K562 (cell line): ENCODE measurements around the gene GALNT18. TPM values are rescaled to one million over a fixed set of nuclear protein-coding genes. Genes with fewer than 3 reads are reported as not detected.
A peak's percentile ranks its signal among the peaks of the same experiment; 100 is the strongest.

Source experiments
- ATAC-seq: fragments of 200-7000 bp; cut with Tn5 transposase; 3 replicates; pipeline ENCODE4 v1.9.1; 2020; ENCODE audit warnings: moderate library complexity
- BruUV-seq: library from RNA; stranded (reverse); fragments of 400-500 nt; replicated peaks from 2 replicates; lab custom pipeline; 2021; lab: Mats Ljungman, UMichigan
- CTCF ChIA-PET: fragments of 300-600 bp; formaldehyde crosslinking; extraction: SDS; loops from one replicate; lab custom pipeline; 2021; ENCODE audit warnings: low intra/inter-chr PET ratio; lab: Yijun Ruan, JAX
- POLR2A ChIA-PET: fragments of 300-600, 350-650 bp; sonication (Branson Sonifier 250); formaldehyde crosslinking; extraction: SDS; loops from one replicate; lab custom pipeline; 2021; ENCODE audit warnings: antibody characterized with exemption, inconsistent platforms; lab: Yijun Ruan, JAX
- DNase-seq, 4 experiments: peaks; one replicate each; pipeline versions ENCODE4 v3.0.0 to v3.0.0-alpha.2; 2011 to 2018; ENCODE audit warnings: low spot score in 3 of 4, mixed read lengths in 3 of 4; ENCODE audit errors: extremely low read depth in 1 of 4
- FAIRE-seq: peaks from 2 replicates; lab custom pipeline; 2011; peaks lifted over from hg19 to GRCh38; lab: Jason Lieb, UNC
- H2AFZ ChIP-seq: 2 replicates; pipeline ENCODE4 v1.6.0; 2011; ENCODE audit warnings: low read depth, low read length, control low read depth, inconsistent platforms
- H3K27ac ChIP-seq: fragments of 200-600 bp; 3 replicates; pipeline ENCODE4 v1.8.0; 2011; ENCODE audit warnings: low read depth, mild to moderate bottlenecking, control low read depth, inconsistent platforms, low read length, moderate library complexity, mixed read lengths; ENCODE audit errors: extremely low read depth
- H3K27me3 ChIP-seq, 2 experiments: fragments of 300-600 bp in 1 of 2; 2 replicates in 1 of 2; 3 replicates in 1 of 2; pipeline versions ENCODE4 v1.6.0 to v1.8.0; 2011; ENCODE audit warnings: inconsistent platforms in 2 of 2, low read length in 2 of 2, mild to moderate bottlenecking in 1 of 2, mixed read lengths in 1 of 2, moderate library complexity in 1 of 2; ENCODE audit not compliant: control insufficient read depth in 2 of 2, insufficient read depth in 2 of 2
- H3K36me3 ChIP-seq: fragments of 300-600 bp; 3 replicates; pipeline ENCODE4 v1.8.0; 2011; ENCODE audit warnings: mild to moderate bottlenecking, low read length, inconsistent platforms; ENCODE audit not compliant: control insufficient read depth, insufficient read depth
- H3K4me1 ChIP-seq, 2 experiments: fragments of 200-600 bp in 1 of 2; replicated peaks in 1 of 2; 2 replicates in 1 of 2; 3 replicates in 1 of 2; pipeline versions ENCODE4 v1.5.1 to v1.8.0; 2011; ENCODE audit warnings: inconsistent platforms in 2 of 2, low read length in 2 of 2, mild to moderate bottlenecking in 1 of 2, mixed read lengths in 1 of 2, moderate library complexity in 1 of 2; ENCODE audit not compliant: control insufficient read depth in 2 of 2, insufficient read depth in 2 of 2
- H3K4me2 ChIP-seq: 2 replicates; pipeline ENCODE4 v1.6.1; 2011; ENCODE audit warnings: low read length, control low read depth, inconsistent platforms, mixed read lengths; ENCODE audit not compliant: insufficient read depth
- H3K4me3 ChIP-seq: fragments of 200-600 bp; sonication (generic), shearing (Covaris generic); 2 replicates; pipeline ENCODE4 v1.5.1; 2016; ENCODE audit warnings: control low read depth, inconsistent platforms
- H3K79me2 ChIP-seq: fragments of 200-600 bp; 3 replicates; pipeline ENCODE4 v1.8.0; 2011; ENCODE audit warnings: low read length, inconsistent platforms; ENCODE audit not compliant: control insufficient read depth, insufficient read depth
- H3K9ac ChIP-seq, 2 experiments: 2 replicates each; pipeline versions ENCODE4 v1.6.0 to v1.6.1; 2011; ENCODE audit warnings: low read depth in 2 of 2, low read length in 2 of 2, control low read depth in 1 of 2, inconsistent platforms in 1 of 2, mild to moderate bottlenecking in 1 of 2, mixed read lengths in 1 of 2; ENCODE audit not compliant: insufficient read depth in 1 of 2
- H3K9me1 ChIP-seq: one replicate; pipeline ENCODE4 v1.6.0; 2011; ENCODE audit warnings: inconsistent platforms, mild to moderate bottlenecking, low read length, moderate library complexity; ENCODE audit not compliant: control insufficient read depth, insufficient read depth
- H3K9me3 ChIP-seq: replicated peaks from 2 replicates; pipeline ENCODE4 v1.5.1; 2011; ENCODE audit warnings: low read depth, low read length, inconsistent platforms; ENCODE audit not compliant: control insufficient read depth, insufficient read depth
- H4K20me1 ChIP-seq: replicated peaks from 2 replicates; pipeline ENCODE4 v1.6.1; 2011; ENCODE audit warnings: low read length, inconsistent platforms, mixed read lengths; ENCODE audit not compliant: control insufficient read depth, insufficient read depth
- ATF7 ChIP-seq: fragments of 450-650 bp; IDR thresholded peaks from 2 replicates; pipeline ENCODE4 v1.7.1; 2014; ENCODE audit warnings: mild to moderate bottlenecking, moderate library complexity
- FOXP4 ChIP-seq: sonication (generic); formaldehyde crosslinking; IDR thresholded peaks from 2 replicates; pipeline ENCODE4 v1.8.0; 2022; ENCODE audit warnings: mild to moderate bottlenecking, missing genetic modification reagents, borderline replicate concordance
- HDAC2 ChIP-seq: fragments of 450-650 bp; IDR thresholded peaks from 2 replicates; pipeline ENCODE4 v1.6.1; 2016; ENCODE audit warnings: mild to moderate bottlenecking
- KAT8 ChIP-seq: fragments of 450-650 bp; IDR thresholded peaks from 2 replicates; pipeline ENCODE4 v1.6.1; 2016; ENCODE audit warnings: low read depth, mild to moderate bottlenecking
- MYBL2 ChIP-seq, 2 experiments: fragments of 450-650 bp in 1 of 2; sonication (generic) in 1 of 2; formaldehyde crosslinking in 1 of 2; IDR thresholded peaks; 2 replicates each; pipeline versions ENCODE4 v1.6.1 to v1.8.1; 2017 to 2022; ENCODE audit warnings: borderline replicate concordance in 1 of 2, inconsistent platforms in 1 of 2, low read depth in 1 of 2, mild to moderate bottlenecking in 1 of 2, missing genetic modification reagents in 1 of 2, moderate library complexity in 1 of 2
- SNRNP70 ChIP-seq: fragments of 200-400 bp; formaldehyde crosslinking; optimal IDR thresholded peaks from 2 replicates; pipeline ENCODE3; 2017; ENCODE audit warnings: low read depth, low read length
- TRIM28 ChIP-seq: fragments of 450-650 bp; IDR thresholded peaks from 2 replicates; pipeline ENCODE4 v1.6.1; 2017
- ZNF24 ChIP-seq: fragments of 450-650 bp; IDR thresholded peaks from 2 replicates; pipeline ENCODE4 v1.6.1; 2016
- ZNF561 ChIP-seq: fragments of 450-650 bp; formaldehyde crosslinking; conservative IDR thresholded peaks from 2 replicates; pipeline ENCODE4 v1.4.0; 2020; ENCODE audit warnings: mild to moderate bottlenecking, moderate library complexity
- WGBS: fragments of 100-300 bp; shearing (Covaris generic); methylation state at CpG from one replicate; pipeline ENCODE4 v1.1.6; 2016; ENCODE audit warnings: low coverage, mixed read lengths; ENCODE audit not compliant: insufficient coverage; ENCODE audit errors: missing lambda C conversion rate; 5-methylcytosine and 5-hydroxymethylcytosine counted together
- in situ Hi-C: fragments of 300-500 bp; cut with MboI; formaldehyde crosslinking; loops from 4 replicates; pipeline ENCODE4 v1.15.0; 2018; ENCODE audit warnings: inconsistent platforms, mixed read lengths
- intact Hi-C: fragments of 100-400 bp; cut with micrococcal nuclease; formaldehyde crosslinking; loops from 2 replicates; pipeline ENCODE4 v1.14.2; 2022
- polyA plus RNA-seq, 8 experiments: library from polyadenylated mRNA; depleted of rRNA in 4 of 8; stranded (reverse) in 5 of 8; unstranded in 3 of 8; fragments of >200 nt; fragmentation: Nextera tagmentation in 2 of 8; fragmentation: Illumina TruSeq in 1 of 8; extraction: Ambion mirVana in 2 of 8; extraction: Trizol in 1 of 8; gene quantifications; 2 replicates each; pipeline versions ENCODE4 v1.2.1 to v1.2.3, GENCODE V29; 2011 to 2014; ENCODE audit warnings: inconsistent platforms in 1 of 8, missing spikeins in 1 of 8
- total RNA-seq, 7 experiments: library from RNA; depleted of rRNA in 6 of 7; stranded (reverse); fragments of >200 nt in 6 of 7; fragmentation: Illumina TruSeq in 2 of 7; extraction: Trizol in 2 of 7; gene quantifications; 2 replicates each; pipeline versions ENCODE4 v1.2.1 to v1.2.3, GENCODE V29; 2011 to 2021; ENCODE audit warnings: low replicate concordance in 1 of 7

The GALNT18 gene
- total and polyA plus RNA-seq, 9 of the 15 experiments (the other 6 are each of a cell fraction or from before 2014, with no cell fraction given): not detected

DNA sequence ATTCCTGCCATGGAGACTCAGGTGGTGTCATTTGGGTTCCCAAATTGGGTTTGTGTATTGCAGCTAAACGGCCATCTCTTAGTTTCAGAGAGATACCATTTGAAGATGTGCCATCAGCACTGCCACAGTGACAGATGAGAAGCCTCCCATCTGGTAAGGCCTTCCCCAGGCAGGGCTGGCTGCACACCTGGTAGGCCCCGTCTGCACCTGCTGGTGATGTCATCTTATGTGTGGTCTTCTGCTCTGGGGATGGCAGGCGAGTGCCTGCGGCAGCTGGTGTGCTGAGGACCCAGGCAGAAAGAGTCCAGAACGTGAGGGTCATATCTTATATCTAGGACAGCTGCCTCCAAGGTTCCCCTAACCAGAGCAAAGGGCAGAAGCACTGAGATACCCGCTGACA is 369.4 kb downstream of the GALNT18 start:
- WGBS: 3% methylated on average over 5 of the region's 6 CpGs
- H3K36me3 ChIP-seq: no peaks in the 10 kb centered on the region
- H3K9ac ChIP-seq: no peak overlapping the region
- no peak overlapping the region for H3K4me2 ChIP-seq
- DNase-seq (no peak), FAIRE-seq (no peak), ATAC-seq (no peak)
- no peaks in the 10 kb centered on the region for H3K9me1 ChIP-seq
- no peak overlapping the region for H3K4me3 ChIP-seq
- no peaks in the 10 kb centered on the region; the same call in 1 of the 2 replicates for H4K20me1 ChIP-seq
- H2AFZ ChIP-seq: no peak overlapping the region
- BruUV-seq: no TSS peak
- POLR2A ChIA-PET: interaction anchor here (0.7 kb wide), 1 partner anchor 19 kb away, joined by 3 read pairs; no protein-coding TSS in a partner anchor
- no peak for TF ChIP-seq HDAC2
- TF ChIP-seq ATF7: no peak
- TF ChIP-seq TRIM28: no peak
- no peak for TF ChIP-seq SNRNP70
- no peak for TF ChIP-seq MYBL2 (IDR thresholded peaks at IDR 0.05; ENCODE audit: low read depth)
- no peak for TF ChIP-seq MYBL2 (CRISPR knock-in tag; IDR thresholded peaks at IDR 0.05; ENCODE audit: borderline replicate concordance)
- CTCF ChIA-PET: no interaction called here
- in situ Hi-C loops (loop anchor here (25.0 kb wide), 1 partner anchor 465 kb away; no protein-coding TSS in a partner anchor), intact Hi-C loops (no loop called here)
- no peak overlapping the region for H3K27ac ChIP-seq
- H3K79me2 ChIP-seq: no peaks in the 10 kb centered on the region
- no peaks in the 10 kb centered on the region for H3K4me1 ChIP-seq
- H3K9me3 ChIP-seq: no peaks in the 10 kb centered on the region
- H3K27me3 ChIP-seq: peaks cover 0 to 18% of the 10 kb centered on the region in 2 experiments; a peak in 2 of 5 replicates

GRCh38 chr11:11251394-11251970 is 370.3 kb downstream of the GALNT18 start:
- no peak for DNase-seq
- WGBS: 2% methylated on average over 4 of the region's 4 CpGs
- Histone ChIP-seq H3K9ac (no peak overlapping the region), H3K4me2 (no peak overlapping the region), H3K4me1 (no peaks in the 10 kb centered on the region), H3K79me2 (no peaks in the 10 kb centered on the region), H3K9me1 (no peaks in the 10 kb centered on the region), H2AFZ (no peak overlapping the region), H3K27me3 (peaks cover 0 to 18% of the 10 kb centered on the region in 2 experiments; a peak in 2 of 5 replicates), H3K4me3 (no peak overlapping the region), H3K9me3 (no peaks in the 10 kb centered on the region), H4K20me1 (no peaks in the 10 kb centered on the region; the same call in 1 of the 2 replicates), H3K36me3 (no peaks in the 10 kb centered on the region), H3K27ac (no peak overlapping the region)
- TF ChIP-seq FOXP4 (CRISPR knock-in tag) (no peak), ZNF24 (peak; percentile 51; the same call in 1 of the 2 replicates), ZNF561 (CRISPR knock-in tag) (no peak), KAT8 (no peak)
- intact Hi-C loops (no loop called here), in situ Hi-C loops (loop anchor here (25.0 kb wide), 1 partner anchor 464 kb away; no protein-coding TSS in a partner anchor)
- ATAC-seq: no peak
- ChIA-PET POLR2A (no interaction called here), CTCF (no interaction called here)
- BruUV-seq: no TSS peak
- FAIRE-seq: no peak
